HUES64 (cell line): Measurements from ENCODE around the gene HIVEP2.

ENCODE experiments used
- H3K27ac ChIP-seq: 2 replicates; pipeline ENCODE4 v1.7.0; 2013; ENCODE audit warnings: low read depth, low read length, inconsistent platforms
- H3K27me3 ChIP-seq: 2 replicates; pipeline ENCODE4 v1.6.1; 2013; ENCODE audit warnings: mild to moderate bottlenecking, low read length; ENCODE audit not compliant: insufficient read depth
- H3K36me3 ChIP-seq: 2 replicates; pipeline ENCODE4 v1.6.1; 2013; ENCODE audit warnings: mild to moderate bottlenecking, low read length; ENCODE audit not compliant: insufficient read depth
- H3K4me1 ChIP-seq: 2 replicates; pipeline ENCODE4 v1.6.1; 2013; ENCODE audit warnings: mild to moderate bottlenecking, low read length, moderate library complexity; ENCODE audit not compliant: insufficient read depth
- H3K4me3 ChIP-seq: 2 replicates; pipeline ENCODE4 v1.5.1; 2013; ENCODE audit warnings: mild to moderate bottlenecking, low read length, moderate library complexity
- H3K9ac ChIP-seq: 2 replicates; pipeline ENCODE4 v1.6.1; 2013; ENCODE audit warnings: mild to moderate bottlenecking, low read depth, low read length
- H3K9me3 ChIP-seq: 2 replicates; pipeline ENCODE4 v1.6.1; 2013; ENCODE audit warnings: low read depth, low read length; ENCODE audit not compliant: insufficient read depth
- WGBS: fragments of 150-250, 120-280 bp; methylation state at CpG from one replicate; pipeline ENCODE4 v1.1.7; 2013; ENCODE audit warnings: missing lambda C conversion rate; 5-methylcytosine and 5-hydroxymethylcytosine counted together

HIVEP2 gene

GRCh38 chr6:142706210-142706609 lies 238.8 kb downstream of the HIVEP2 start:
- Histone ChIP-seq H3K27ac (no peak overlapping the region), H3K36me3 (no peaks in the 10 kb centered on the region), H3K4me3 (no peak overlapping the region), H3K9me3 (no peaks in the 10 kb centered on the region), H3K4me1 (peaks cover 8% of the 10 kb centered on the region; the same call in 1 of the 2 replicates), H3K9ac (no peak overlapping the region), H3K27me3 (no peaks in the 10 kb centered on the region)
- WGBS = 80% methylated on average over 3 of the region's 3 CpGs

DNA sequence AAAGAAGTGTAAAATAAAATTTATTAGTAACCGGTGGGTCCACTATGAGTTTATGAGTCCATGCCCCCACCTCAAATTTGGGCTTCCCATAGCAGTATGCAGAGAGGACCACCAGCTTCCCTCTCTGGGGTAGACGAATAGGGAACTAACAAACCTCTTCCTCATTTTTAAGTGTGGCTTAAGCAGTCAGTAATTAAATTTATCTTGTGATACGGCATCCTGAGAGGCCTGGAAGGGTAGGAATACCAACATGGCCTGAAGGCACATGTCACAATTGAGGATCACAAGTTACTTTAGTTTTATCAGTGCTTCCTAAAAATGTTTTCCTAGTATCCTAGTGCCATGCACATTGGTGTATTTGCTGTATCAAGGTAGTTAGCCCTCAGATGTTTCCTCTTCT lies 239.9 kb downstream of the HIVEP2 start:
- peaks cover 8% of the 10 kb centered on the region; the same call in 1 of the 2 replicates for H3K4me1 ChIP-seq
- H3K27ac ChIP-seq = no peak overlapping the region
- no peaks in the 10 kb centered on the region for H3K36me3 ChIP-seq
- H3K9me3 ChIP-seq = no peaks in the 10 kb centered on the region
- H3K9ac ChIP-seq = no peak overlapping the region
- no peaks in the 10 kb centered on the region for H3K27me3 ChIP-seq
- 89% methylated on average over 3 of the region's 3 CpGs for WGBS
- no peak overlapping the region for H3K4me3 ChIP-seq

- Histone ChIP-seq H3K9me3 (no peaks in the 10 kb centered on the region), H3K27ac (no peak overlapping the region)
Measured at GRCh38 chr6:142702501-142703460, 242.2 kb downstream of the HIVEP2 start.

More at GRCh38 chr6:142702501-142703460, 242.2 kb downstream of the HIVEP2 start:
- Histone ChIP-seq H3K9ac (no peak overlapping the region), H3K4me1 (peaks cover 8% of the 10 kb centered on the region; the same call in 1 of the 2 replicates), H3K27me3 (no peaks in the 10 kb centered on the region), H3K4me3 (no peak overlapping the region), H3K36me3 (no peaks in the 10 kb centered on the region)
- 63% methylated on average over 12 of the region's 12 CpGs for WGBS
